ENCODE measurements around the gene KIF3B.

DNA sequence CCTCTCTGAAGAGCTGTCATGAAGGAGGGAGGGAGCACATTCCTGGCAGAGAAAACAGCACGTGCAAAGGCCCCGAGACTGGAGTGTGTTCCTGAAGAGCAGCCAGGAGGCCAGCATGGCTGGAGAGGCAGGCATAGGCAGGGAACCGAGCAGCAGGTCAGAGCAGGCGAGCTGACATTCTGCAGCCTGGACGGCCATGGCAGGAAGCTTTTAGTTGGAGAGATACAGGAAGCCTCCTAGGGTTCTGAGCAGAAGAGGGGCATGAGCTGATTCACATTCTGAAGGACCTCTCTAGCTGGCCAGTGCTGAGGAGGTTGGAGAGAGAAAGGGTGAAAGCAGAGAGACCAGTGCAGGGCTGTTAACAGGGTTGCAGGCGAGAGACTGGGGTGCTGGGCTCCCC, 40.0 kb upstream of the KIF3B start:
- no peak for TF ChIP-seq EZH2 (IDR thresholded peaks at IDR 0.05; ENCODE audit: borderline replicate concordance, low read length)
- TF ChIP-seq, protein P1, sequence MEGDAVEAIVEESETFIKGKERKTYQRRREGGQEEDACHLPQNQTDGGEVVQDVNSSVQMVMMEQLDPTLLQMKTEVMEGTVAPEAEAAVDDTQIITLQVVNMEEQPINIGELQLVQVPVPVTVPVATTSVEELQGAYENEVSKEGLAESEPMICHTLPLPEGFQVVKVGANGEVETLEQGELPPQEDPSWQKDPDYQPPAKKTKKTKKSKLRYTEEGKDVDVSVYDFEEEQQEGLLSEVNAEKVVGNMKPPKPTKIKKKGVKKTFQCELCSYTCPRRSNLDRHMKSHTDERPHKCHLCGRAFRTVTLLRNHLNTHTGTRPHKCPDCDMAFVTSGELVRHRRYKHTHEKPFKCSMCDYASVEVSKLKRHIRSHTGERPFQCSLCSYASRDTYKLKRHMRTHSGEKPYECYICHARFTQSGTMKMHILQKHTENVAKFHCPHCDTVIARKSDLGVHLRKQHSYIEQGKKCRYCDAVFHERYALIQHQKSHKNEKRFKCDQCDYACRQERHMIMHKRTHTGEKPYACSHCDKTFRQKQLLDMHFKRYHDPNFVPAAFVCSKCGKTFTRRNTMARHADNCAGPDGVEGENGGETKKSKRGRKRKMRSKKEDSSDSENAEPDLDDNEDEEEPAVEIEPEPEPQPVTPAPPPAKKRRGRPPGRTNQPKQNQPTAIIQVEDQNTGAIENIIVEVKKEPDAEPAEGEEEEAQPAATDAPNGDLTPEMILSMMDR (IDR thresholded peaks at IDR 0.05; ENCODE audit: low read length): no peak
